ENCODE results near the gene MYZAP.

DNA sequence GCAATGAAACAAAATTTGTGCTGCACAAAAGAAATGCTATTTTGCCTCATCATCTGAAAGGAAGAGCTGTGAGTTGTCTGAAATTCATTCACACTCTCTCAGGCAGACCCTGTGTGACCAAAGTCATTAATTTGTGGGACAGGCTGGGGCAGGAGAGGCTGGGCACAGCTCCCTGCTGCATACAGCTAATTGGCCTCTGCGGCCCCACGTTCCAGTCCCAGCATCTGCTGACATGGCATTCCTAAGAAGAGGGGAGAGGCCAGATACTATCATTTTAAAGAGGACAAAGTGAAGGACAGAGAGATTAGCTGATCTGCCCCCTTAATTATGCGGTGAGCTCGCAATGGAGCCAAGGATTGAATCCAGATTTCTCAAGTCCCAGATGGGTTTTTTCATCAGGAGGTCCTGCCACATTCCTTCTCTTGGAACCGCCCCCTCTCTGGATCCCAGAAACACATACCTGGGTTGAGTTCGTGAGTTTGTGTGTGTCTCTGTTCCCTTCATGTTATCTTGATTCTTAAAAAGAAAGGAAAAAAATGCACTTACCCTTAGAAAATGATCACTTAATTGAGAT lies 139.9 kb downstream of the MYZAP start:
- TF ChIP-seq, protein P1, sequence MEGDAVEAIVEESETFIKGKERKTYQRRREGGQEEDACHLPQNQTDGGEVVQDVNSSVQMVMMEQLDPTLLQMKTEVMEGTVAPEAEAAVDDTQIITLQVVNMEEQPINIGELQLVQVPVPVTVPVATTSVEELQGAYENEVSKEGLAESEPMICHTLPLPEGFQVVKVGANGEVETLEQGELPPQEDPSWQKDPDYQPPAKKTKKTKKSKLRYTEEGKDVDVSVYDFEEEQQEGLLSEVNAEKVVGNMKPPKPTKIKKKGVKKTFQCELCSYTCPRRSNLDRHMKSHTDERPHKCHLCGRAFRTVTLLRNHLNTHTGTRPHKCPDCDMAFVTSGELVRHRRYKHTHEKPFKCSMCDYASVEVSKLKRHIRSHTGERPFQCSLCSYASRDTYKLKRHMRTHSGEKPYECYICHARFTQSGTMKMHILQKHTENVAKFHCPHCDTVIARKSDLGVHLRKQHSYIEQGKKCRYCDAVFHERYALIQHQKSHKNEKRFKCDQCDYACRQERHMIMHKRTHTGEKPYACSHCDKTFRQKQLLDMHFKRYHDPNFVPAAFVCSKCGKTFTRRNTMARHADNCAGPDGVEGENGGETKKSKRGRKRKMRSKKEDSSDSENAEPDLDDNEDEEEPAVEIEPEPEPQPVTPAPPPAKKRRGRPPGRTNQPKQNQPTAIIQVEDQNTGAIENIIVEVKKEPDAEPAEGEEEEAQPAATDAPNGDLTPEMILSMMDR (IDR thresholded peaks at IDR 0.05; ENCODE audit: control extremely low read depth in 1 of 3, insufficient read depth in 1 of 3, low read depth in 1 of 3, low read length in 3 of 3), result no peak
- no peak for TF ChIP-seq POLR2A (IDR thresholded peaks at IDR 0.05; ENCODE audit: control extremely low read depth in 1 of 2, low read depth in 2 of 2, low read length in 2 of 2)
- TF ChIP-seq RXRA (IDR thresholded peaks at IDR 0.05; ENCODE audit: insufficient read depth, low read depth, low read length), result no peak
- TF ChIP-seq JUN (IDR thresholded peaks at IDR 0.05; ENCODE audit: low read depth, low read length), result no peak
- no peak for TF ChIP-seq BRCA1 (IDR thresholded peaks at IDR 0.05; ENCODE audit: low read depth, low read length)
- no peak for TF ChIP-seq SRF (IDR thresholded peaks at IDR 0.05; ENCODE audit: low read depth, low read length)
- no peak for TF ChIP-seq RFX5 (IDR thresholded peaks at IDR 0.05; ENCODE audit: borderline replicate concordance, low read depth, low read length)
- TF ChIP-seq NRF1 (IDR thresholded peaks at IDR 0.05; ENCODE audit: low read depth, low read length), result no peak
- TF ChIP-seq CREB1 (IDR thresholded peaks at IDR 0.05), result no peak
- no peak for TF ChIP-seq EZH2 (IDR thresholded peaks at IDR 0.05; ENCODE audit: low read depth, low read length, severe bottlenecking)
- TF ChIP-seq SUZ12 (IDR thresholded peaks at IDR 0.05; ENCODE audit: low read length), result no peak

All from H1 (cell line).